Measurements from ENCODE around the gene YBEY.

DNA sequence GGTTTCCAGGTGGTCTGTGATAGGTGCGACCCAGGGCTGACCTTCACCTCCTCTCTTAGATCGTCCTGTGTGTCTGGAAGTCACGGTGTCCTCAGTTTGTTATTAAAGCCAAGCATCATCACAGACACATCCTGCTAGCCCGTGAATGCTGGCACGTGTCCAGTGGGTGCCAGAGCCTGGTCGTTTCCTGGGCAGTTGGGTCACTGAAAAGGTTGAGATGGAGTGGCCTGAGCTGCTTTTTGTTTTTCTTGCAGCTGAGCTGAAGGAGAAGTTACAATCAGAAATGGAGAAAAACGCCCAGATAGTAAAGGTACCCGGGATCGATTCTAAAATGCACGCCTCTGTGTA lies 61.0 kb downstream of the YBEY start:
- TF ChIP-seq CTCF (IDR thresholded peaks at IDR 0.05; ENCODE audit: low read depth, low read length) (no peak), EZH2phosphoT487 (IDR thresholded peaks at IDR 0.05; ENCODE audit: low read depth) (no peak)
